NCI-H187 (cell line): ENCODE measurements around the gene TMEM201.

Experiments used
- DNase-seq, 2 experiments: peaks; one replicate each; lab custom pipeline; 2025; lab: John Stamatoyannopoulos, UW

The TMEM201 gene

DNA sequence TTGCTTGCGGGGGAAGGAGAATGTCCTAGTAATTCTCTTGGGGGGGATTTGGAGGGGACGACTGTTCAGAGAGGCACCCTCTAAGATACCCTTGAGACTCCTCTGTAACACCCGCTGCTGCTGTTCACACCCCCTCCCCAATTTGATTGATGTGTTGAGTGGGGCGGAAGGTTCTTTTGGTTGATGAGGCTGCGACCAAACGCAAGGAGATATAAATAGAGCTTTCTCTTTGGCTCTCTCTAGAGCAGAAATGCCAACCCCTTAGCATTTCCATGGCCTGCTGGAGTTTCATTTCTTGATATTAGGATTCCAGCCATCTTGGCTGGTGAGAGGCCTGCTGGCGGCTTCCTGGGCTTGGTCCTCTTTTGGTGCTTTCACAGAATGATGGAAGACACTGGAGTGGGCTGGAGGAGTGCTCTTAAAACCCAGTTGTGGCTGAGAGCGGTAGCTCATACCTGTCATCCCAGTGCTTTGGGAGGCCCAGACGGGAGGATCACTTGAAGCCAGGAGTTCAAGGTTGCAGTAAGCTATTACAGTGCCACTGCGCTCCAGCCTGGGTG is 64.9 kb downstream of the TMEM201 start:
- no peak for DNase-seq

DNA sequence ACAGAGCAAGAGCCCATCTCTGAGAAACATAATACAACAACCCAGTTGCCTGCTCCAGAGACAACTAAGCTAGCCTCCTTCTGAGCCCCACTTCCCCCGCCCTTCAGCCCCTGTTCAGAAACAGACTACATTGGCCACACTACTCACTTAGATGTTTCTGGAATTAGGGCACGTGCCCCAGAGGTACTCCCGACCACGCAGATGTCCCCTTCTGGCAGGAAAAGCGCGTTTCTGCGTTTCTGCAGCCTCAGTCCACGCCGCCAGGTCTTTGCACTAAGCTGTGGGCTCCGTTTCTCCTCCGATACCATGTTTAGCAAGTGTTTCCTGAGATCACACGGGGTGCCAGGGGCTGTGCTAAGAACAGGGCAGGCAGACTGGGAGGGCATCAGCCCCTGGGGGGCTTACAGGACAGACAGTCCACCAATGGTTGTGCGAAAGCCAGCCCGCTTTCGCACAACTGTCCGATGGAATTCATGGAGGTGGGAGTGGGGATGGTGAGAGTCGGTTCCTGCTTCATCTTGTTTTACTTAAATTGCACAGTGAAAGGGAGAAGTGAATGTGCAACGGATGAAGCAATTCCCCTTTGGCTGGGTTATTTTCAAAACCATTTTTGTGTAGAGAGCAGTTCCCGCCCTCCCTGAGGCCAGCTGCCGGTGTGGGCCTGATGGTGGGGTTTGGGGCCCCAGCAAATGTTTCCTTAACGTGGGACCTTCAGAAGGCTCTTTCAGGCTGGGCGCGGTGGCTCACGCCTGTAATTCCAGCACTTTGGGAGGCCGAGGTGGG is 65.5 kb downstream of the TMEM201 start:
- DNase-seq: no peak

DNA sequence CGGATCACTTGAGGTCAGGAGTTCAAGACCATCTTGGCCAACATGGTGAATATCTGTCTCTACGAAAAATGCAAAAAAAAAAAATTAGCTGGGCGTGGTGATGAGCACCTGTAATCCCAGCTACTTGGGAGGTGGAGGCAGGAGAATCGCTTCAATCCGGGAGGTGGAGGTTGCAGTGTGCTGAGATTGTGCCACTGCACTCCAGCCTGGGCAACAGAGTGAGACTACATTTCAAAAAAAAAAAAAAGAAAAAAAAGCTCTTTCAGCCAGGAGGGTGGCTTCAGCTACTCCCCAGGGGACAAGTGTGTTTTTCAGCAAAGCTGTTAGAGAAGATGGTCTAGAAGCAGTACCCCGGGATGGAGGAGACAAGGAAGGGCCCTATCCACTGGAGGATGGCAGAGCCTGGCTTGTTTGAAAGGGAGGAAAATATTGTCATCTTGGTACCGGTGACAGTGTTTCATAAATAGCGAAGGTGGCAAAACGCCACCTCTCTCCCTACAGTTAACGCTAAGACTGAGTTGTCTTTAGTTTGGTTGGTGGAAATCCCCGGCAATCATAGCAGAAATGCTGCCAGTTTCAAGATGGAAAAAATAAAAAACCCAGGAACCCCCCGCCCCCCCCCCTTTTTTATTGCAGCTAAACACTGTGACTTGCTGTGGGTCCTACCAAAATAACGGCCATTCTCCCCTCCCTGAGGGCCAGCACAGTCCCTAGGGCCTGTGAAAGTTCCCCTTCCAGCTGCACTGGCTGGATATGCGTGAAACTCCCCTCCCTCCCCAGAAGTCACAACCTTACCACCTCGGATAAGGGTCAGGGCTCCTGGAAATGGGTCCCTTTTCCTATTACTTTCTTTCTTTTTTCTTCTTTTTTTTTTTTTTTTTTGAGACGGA is 66.4 kb downstream of the TMEM201 start:
- no peak for DNase-seq

DNA sequence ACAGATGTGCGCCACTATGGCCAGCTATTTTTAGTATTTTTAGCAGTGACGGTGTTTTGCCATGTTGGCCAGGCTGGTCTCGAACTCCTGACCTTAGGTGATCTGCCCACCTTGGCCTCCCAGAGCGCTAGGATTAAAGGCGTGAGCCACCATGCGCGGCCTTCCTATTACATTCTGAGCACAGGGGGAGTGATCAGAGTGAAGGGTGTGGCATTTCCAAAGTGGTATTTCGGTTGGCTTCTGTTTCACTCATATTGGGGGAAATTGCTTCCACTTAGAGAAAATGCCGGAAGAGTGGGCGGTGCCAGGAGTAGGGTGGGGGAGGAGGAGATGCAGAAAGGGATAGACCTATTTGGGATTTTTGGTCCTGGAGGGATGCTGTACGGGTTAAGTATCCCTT is 67.1 kb downstream of the TMEM201 start:
- no peak for DNase-seq

DNA sequence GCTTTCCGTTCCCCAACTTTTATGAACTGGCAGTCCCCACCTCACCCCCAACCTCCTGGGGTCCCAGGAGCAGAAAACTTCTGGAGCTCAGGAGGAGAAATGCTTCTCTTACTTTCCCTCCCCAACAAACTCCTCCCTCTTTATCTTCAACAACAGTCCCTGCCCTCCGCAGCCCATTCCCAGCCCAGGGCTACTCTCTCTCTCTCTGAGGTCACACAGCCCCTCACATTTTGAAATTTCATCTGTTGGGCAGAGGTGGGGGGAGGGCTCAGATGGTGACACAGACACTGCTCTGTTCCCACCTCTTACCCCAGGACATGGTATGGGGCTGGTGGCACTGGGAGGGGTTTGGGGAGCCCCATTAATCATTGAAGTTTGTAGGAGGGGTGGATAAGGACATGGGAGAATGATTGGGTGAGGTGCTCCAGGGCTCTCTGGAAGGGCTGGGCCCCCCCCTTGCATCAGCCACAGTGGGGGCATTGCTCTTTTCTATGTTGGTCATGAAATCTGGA is 68.9 kb downstream of the TMEM201 start:
- DNase-seq: no peak

GRCh38 chr1:9658199-9658598 is 69.5 kb downstream of the TMEM201 start:
- DNase-seq: no peak

- no peak for DNase-seq
Measured at GRCh38 chr1:9659328-9659727, 70.6 kb downstream of the TMEM201 start.

- DNase-seq: no peak
Measured at GRCh38 chr1:9663257-9663656, 74.5 kb downstream of the TMEM201 start.
